Neural cell (in vitro differentiated cells): Measurements from ENCODE around the gene LEMD2.

Experiments used
- CTCF ChIP-seq: fragments of 450-650 bp; IDR thresholded peaks from 2 replicates; pipeline ENCODE4 v1.5.1; 2014; ENCODE audit warnings: antibody characterized with exemption, mild to moderate bottlenecking, moderate library complexity; ENCODE audit not compliant: poor library complexity, severe bottlenecking
- EP300 ChIP-seq: fragments of 450-650 bp; conservative IDR thresholded peaks from 2 replicates; pipeline ENCODE4 v1.6.1; 2014; ENCODE audit warnings: antibody characterized with exemption, mild to moderate bottlenecking, moderate library complexity; ENCODE audit not compliant: poor library complexity, severe bottlenecking
- EZH2 ChIP-seq: fragments of 200-600, 300-800 bp; shearing (Covaris generic), sonication (generic); IDR thresholded peaks from 2 replicates; pipeline ENCODE4 v1.6.1; 2014; ENCODE audit warnings: antibody characterized with exemption, low read length, borderline replicate concordance, mild to moderate bottlenecking; ENCODE audit not compliant: insufficient read depth, poor library complexity, severe bottlenecking
- MXI1 ChIP-seq: fragments of 450-650 bp; conservative IDR thresholded peaks from 2 replicates; pipeline ENCODE4 v1.6.1; 2014; ENCODE audit warnings: antibody characterized with exemption, mild to moderate bottlenecking; ENCODE audit not compliant: poor library complexity, severe bottlenecking

- TF ChIP-seq MXI1: no peak
- TF ChIP-seq EZH2: no peak
- no peak for TF ChIP-seq CTCF
- no peak for TF ChIP-seq EP300
Measured at GRCh38 chr6:33813990-33814985, 25.4 kb upstream of the LEMD2 start.
